Tibial nerve (tissue), 4 donors: ENCODE measurements around the gene FKBP10. TPM values are rescaled to one million over a fixed set of nuclear protein-coding genes. Genes with fewer than 3 reads are reported as not detected.

Experiments
- DNase-seq, 2 donors: peaks; one replicate each; pipeline ENCODE4 v3.0.0-alpha.2; 2019; ENCODE audit warnings: low spot score in 2 of 2
- H3K27ac ChIP-seq, 4 donors: fragments of 200-600 bp; sonication (generic) in 3 of 4; one replicate each; pipeline ENCODE4 v1.5.1; 2017 to 2019; ENCODE audit warnings: mild to moderate bottlenecking in 1 of 4
- H3K27me3 ChIP-seq, 2 donors: fragments of 200-600 bp; sonication (generic) in 1 of 2; one replicate each; pipeline versions ENCODE4 v1.5.1 to v1.6.0; 2017 to 2019
- H3K36me3 ChIP-seq, 3 donors: fragments of 200-600 bp; sonication (generic); one replicate each; pipeline ENCODE4 v1.5.1; 2018 to 2019
- H3K4me1 ChIP-seq, 4 donors: fragments of 200-600 bp; sonication (generic) in 3 of 4; one replicate each; pipeline ENCODE4 v1.5.1; 2017 to 2019
- H3K4me3 ChIP-seq, 4 donors: fragments of 200-600 bp; sonication (generic) in 3 of 4; one replicate each; pipeline ENCODE4 v1.5.1; 2017 to 2019; ENCODE audit warnings: mild to moderate bottlenecking in 1 of 4, moderate library complexity in 1 of 4
- H3K9me3 ChIP-seq, 4 donors: fragments of 200-600 bp; sonication (generic) in 3 of 4; one replicate each; pipeline ENCODE4 v1.5.1; 2017 to 2019
- CTCF ChIP-seq, 5 experiments: fragments of 200-600 bp in 3 of 5; fragments of 450-650 bp in 2 of 5; sonication (generic) in 3 of 5; IDR thresholded peaks; one replicate each; pipeline ENCODE4 v1.5.1; 2016 to 2019; ENCODE audit warnings: antibody characterized with exemption in 5 of 5, mild to moderate bottlenecking in 3 of 5, moderate library complexity in 2 of 5
- EP300 ChIP-seq, 2 donors: sonication (generic); formaldehyde crosslinking; IDR thresholded peaks; one replicate each; pipeline ENCODE4 v1.6.1; 2017; ENCODE audit warnings: antibody characterized with exemption in 2 of 2, mild to moderate bottlenecking in 1 of 2
- POLR2A ChIP-seq, 2 donors: fragments of 450-650 bp; IDR thresholded peaks; one replicate each; pipeline ENCODE4 v1.6.1; 2017; ENCODE audit warnings: antibody characterized with exemption in 2 of 2, mild to moderate bottlenecking in 2 of 2, moderate library complexity in 2 of 2
- WGBS, 2 donors: methylation state at CpG; one replicate each; pipeline ENCODE4 v1.1.5; 2018; 5-methylcytosine and 5-hydroxymethylcytosine counted together
- total RNA-seq, 4 donors: library from RNA; depleted of rRNA; stranded (reverse); fragments of >200 nt; gene quantifications; one replicate each; pipeline ENCODE4 v1.1.0, GENCODE V29; 2016

Gene FKBP10
- total RNA-seq, 4 donors from 2014 or later: 47.9 to 103 (median 77.4) TPM

GRCh38 chr17:41787021-41787418 lies 25.8 kb upstream of the FKBP10 start:
- H3K27ac ChIP-seq: peak overlapping the region in 2 of 4 donors; percentile 58 to 93
- peaks cover 0 to 50% (median 24%) of the 10 kb centered on the region in 4 donors for H3K4me1 ChIP-seq
- no peaks in the 10 kb centered on the region for H3K36me3 ChIP-seq
- H3K4me3 ChIP-seq: peak overlapping the region in 2 of 4 donors; percentile 63 to 87
- TF ChIP-seq EP300 (IDR thresholded peaks at IDR 0.05) (peak in 1 of 2 donors; percentile 8), CTCF (IDR thresholded peaks at IDR 0.05) (no peak)
- no peaks in the 10 kb centered on the region for H3K27me3 ChIP-seq
- H3K9me3 ChIP-seq: no peaks in the 10 kb centered on the region
- DNase-seq: no peak
- WGBS, 2 donors: 36 to 43% methylated on average over 4 of the region's 4 CpGs

- Histone ChIP-seq H3K27me3 (no peaks in the 10 kb centered on the region), H3K9me3 (no peaks in the 10 kb centered on the region), H3K36me3 (no peaks in the 10 kb centered on the region), H3K4me3 (no peak overlapping the region), H3K4me1 (peaks cover 0 to 21% (median 6%) of the 10 kb centered on the region in 4 donors), H3K27ac (peak overlapping the region in 3 of 4 donors; percentile 50 to 67 (median 63))
- WGBS, 2 donors: 35 to 47% methylated on average over 18 to 22 of the region's 22 CpGs
- TF ChIP-seq POLR2A (IDR thresholded peaks at IDR 0.05) (no peak), CTCF (IDR thresholded peaks at IDR 0.05) (no peak), EP300 (IDR thresholded peaks at IDR 0.05) (no peak)
- DNase-seq: no peak
Measured at GRCh38 chr17:41792845-41793783, 19.7 kb upstream of the FKBP10 start.

- H3K27me3 ChIP-seq: no peaks in the 10 kb centered on the region
- peaks cover 0 to 21% (median 6%) of the 10 kb centered on the region in 4 donors for H3K4me1 ChIP-seq
- TF ChIP-seq POLR2A (IDR thresholded peaks at IDR 0.05) (no peak), CTCF (IDR thresholded peaks at IDR 0.05) (no peak), EP300 (IDR thresholded peaks at IDR 0.05) (no peak)
- H3K27ac ChIP-seq: peak overlapping the region in 1 of 4 donors; percentile 63
- WGBS, 2 donors: 68 to 75% methylated on average over 14 of the region's 14 CpGs
- no peaks in the 10 kb centered on the region for H3K36me3 ChIP-seq
- no peaks in the 10 kb centered on the region for H3K9me3 ChIP-seq
- H3K4me3 ChIP-seq: no peak overlapping the region
- DNase-seq: no peak
Measured at GRCh38 chr17:41793784-41794539, 18.8 kb upstream of the FKBP10 start.

GRCh38 chr17:41794540-41794975 lies 18.2 kb upstream of the FKBP10 start:
- Histone ChIP-seq H3K36me3 (no peaks in the 10 kb centered on the region), H3K9me3 (no peaks in the 10 kb centered on the region), H3K27ac (no peak overlapping the region), H3K4me3 (no peak overlapping the region), H3K27me3 (no peaks in the 10 kb centered on the region), H3K4me1 (peaks cover 0 to 21% (median 6%) of the 10 kb centered on the region in 4 donors)
- 85 to 91% methylated on average over 5 of the region's 5 CpGs for WGBS, 2 donors
- no peak for TF ChIP-seq EP300 (IDR thresholded peaks at IDR 0.05)
- no peak for TF ChIP-seq POLR2A (IDR thresholded peaks at IDR 0.05)
- TF ChIP-seq CTCF (IDR thresholded peaks at IDR 0.05): no peak
- DNase-seq: no peak
